GM18505 (cell line): Measurements from ENCODE around the gene C18orf63.

Experiments used
- ATAC-seq: cut with Tn5 transposase; IDR thresholded peaks from one replicate; pipeline ENCODE4 v1.9.1; 2021; ENCODE audit not compliant: unreplicated experiment
- POLR2A ChIP-seq: IDR thresholded peaks from 4 replicates; pipeline ENCODE4 v1.6.1; 2011; ENCODE audit warnings: borderline replicate concordance; ENCODE audit not compliant: insufficient read depth, insufficient read length; ENCODE audit errors: extremely low read depth

The C18orf63 gene

GRCh38 chr18:74328206-74328605, 12.6 kb downstream of the C18orf63 start:
- TF ChIP-seq POLR2A = no peak
- ATAC-seq = no peak

- ATAC-seq = no peak
- TF ChIP-seq POLR2A = no peak
Observed at GRCh38 chr18:74329688-74330205, 14.1 kb downstream of the C18orf63 start.

GRCh38 chr18:74331404-74331803, 15.8 kb downstream of the C18orf63 start:
- no peak for TF ChIP-seq POLR2A
- ATAC-seq = no peak

DNA sequence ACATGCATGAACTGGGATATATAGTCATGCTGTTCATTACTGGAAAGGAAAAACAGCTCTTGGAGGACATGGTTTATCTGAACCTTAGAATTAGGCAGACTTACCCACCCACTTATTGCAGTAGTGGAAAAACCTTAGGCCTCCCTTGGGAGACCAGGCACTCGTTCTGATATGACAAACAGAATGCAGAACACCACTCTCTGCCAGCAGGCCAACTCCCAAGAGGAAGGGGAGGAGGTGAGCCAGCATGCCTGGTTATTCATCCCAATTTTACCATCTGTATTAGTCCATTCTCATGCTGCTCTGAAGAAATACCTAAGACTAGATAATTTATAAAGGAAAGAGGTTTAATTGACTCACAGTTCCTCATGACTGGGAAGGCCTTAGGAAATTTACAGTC, 17.5 kb downstream of the C18orf63 start:
- no peak for TF ChIP-seq POLR2A
- no peak for ATAC-seq

GRCh38 chr18:74334242-74334893, 18.7 kb downstream of the C18orf63 start:
- no peak for TF ChIP-seq POLR2A
- ATAC-seq = peak; percentile 75

DNA sequence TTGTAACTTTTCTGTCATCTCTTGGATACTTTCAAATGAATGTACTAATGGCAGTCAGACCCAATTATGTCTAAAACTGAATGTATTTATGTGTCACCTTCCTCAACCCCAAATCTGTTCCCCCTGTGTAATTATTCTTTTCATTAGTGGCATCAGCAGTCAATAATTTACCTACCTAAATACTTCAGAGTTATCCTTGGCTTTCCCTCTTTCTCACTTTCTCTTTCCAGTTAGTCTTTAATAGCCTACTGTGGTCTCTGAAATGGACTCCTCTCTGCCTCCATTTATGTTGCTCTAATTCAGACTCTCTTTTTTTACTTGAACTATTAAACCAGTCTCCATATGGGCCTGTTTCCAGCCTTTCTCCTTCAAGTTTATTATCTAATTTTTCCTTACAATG, 21.0 kb downstream of the C18orf63 start:
- ATAC-seq = no peak
- TF ChIP-seq POLR2A = no peak

GRCh38 chr18:74337155-74337911, 21.7 kb downstream of the C18orf63 start:
- no peak for ATAC-seq
- TF ChIP-seq POLR2A = no peak

GRCh38 chr18:74337912-74338309, 22.3 kb downstream of the C18orf63 start:
- no peak for TF ChIP-seq POLR2A

GRCh38 chr18:74342416-74343043, 26.9 kb downstream of the C18orf63 start:
- no peak for ATAC-seq
- TF ChIP-seq POLR2A = no peak

More at GRCh38 chr18:74337912-74338309, 22.3 kb downstream of the C18orf63 start:
- no peak for ATAC-seq

DNA sequence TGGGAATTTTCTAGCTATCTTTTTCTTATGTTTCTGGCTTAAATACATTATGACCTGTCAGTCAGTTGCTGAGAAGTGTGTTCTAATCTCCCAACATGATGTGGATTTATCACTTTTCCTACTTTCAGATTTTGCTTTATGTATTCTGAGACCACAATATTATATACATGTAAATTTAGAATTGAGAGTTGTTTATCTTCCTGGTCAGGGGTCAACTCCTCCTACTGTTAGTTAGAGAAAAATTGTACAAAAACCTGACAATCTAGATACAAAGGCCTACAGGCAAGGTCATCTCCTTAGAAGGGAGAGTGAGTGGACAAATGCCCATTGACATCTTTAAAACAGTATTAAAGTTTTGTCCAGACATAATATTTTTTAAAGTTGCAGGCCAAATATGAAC, 30.6 kb downstream of the C18orf63 start:
- no peak for TF ChIP-seq POLR2A
- ATAC-seq = no peak

DNA sequence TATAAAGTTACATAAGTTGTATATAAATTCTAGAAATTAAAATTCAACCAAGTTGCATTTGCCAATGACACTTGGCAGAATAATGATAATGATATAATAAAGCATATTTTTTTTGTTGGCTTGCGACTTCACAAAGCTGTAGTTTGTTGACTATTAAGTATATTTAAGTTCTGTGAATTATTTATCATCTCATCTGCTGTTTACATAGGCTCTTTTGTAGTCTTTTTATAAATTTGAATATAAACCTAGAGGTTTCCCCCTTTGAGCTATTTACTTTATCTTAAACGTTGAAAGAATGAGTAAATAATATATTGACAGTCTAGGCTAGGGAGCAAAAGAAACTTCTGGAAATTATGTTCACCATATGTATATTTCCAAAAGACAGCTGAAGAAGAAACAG, 32.9 kb downstream of the C18orf63 start:
- TF ChIP-seq POLR2A = no peak
- no peak for ATAC-seq

DNA sequence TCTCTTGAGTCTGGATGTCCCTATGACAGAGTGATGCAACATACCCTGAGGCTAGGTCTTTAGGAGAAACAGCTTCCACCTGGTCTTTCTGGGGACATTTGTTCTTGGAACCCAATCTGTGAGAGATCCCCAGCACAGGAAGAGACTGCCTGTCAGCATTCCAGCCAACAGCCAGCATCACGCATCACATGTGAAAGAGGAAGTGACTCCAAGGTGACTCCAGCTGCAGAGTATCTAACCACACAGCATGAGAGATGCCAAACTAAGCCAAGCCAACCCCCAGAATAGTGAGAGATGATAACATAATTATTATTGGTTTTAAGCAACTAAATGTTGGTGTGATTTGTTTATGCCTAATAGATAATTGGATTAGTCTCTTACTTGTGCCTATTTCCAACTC, 35.7 kb downstream of the C18orf63 start:
- ATAC-seq = peak; percentile 81
- TF ChIP-seq POLR2A = no peak

- no peak for TF ChIP-seq POLR2A
- peak; percentile 63 for ATAC-seq
Observed at GRCh38 chr18:74353169-74353775, 37.6 kb downstream of the C18orf63 start.
